NCI-H446 treated with DMSO at 0.1 percent for 48 hours (cell line): Measurements from ENCODE around the gene IL11.

Source experiments
- DNase-seq: peaks from one replicate; lab custom pipeline; 2025; lab: John Stamatoyannopoulos, UW

The IL11 gene

DNA sequence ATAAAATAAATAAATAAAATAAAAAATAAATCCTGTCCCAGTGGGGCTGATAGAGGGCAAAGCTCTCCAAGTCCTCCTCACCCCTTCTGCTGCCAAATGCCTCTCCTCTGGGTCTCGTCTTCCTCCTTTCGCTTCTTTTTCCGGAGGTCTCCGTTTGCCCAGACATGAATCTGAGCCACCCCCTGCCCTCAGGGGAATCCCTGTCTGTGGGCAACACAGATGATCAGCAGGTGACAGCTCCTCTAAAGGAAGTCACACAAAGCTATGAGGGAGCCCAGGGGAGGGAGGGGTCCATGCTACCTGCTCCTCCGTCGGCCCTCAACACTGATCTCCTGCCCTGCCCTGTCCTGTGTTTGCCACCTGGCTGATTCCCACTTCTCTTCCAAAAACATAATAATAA is 45.6 kb downstream of the IL11 start:
- DNase-seq, result no peak

DNA sequence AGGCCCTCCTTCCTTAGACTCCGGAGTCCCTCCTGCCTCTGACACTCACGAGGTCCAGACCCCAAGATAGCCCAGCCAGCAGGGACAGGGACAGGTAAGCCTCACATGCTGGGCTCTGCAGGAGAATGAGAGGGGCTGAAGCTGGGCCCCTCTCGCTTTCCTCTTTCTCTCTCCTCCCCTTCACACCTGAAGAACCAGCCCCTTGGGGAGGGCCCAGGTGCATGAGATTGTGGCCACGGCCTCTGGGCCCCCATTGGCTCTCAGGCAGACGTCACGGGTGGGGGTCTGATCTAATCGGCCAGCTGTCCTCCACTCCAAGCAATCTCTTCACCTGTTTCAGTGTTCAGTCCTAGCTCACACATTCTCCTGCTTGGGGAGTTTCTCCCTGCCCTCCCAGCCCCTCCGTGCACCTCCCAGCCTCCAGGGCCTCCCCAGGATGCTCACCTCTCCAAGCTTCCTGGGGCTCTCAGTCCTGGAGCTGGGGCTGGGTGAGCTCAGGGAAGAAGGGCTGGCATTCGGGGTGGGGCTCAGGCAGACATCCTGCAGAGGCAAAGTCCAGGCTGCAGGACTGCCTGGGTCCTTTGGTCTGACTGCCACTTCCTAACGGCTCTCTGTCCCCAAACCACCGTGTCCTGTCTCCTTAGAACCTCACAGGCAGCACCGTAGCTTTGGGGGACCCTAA is 47.9 kb downstream of the IL11 start:
- DNase-seq, result no peak

DNA sequence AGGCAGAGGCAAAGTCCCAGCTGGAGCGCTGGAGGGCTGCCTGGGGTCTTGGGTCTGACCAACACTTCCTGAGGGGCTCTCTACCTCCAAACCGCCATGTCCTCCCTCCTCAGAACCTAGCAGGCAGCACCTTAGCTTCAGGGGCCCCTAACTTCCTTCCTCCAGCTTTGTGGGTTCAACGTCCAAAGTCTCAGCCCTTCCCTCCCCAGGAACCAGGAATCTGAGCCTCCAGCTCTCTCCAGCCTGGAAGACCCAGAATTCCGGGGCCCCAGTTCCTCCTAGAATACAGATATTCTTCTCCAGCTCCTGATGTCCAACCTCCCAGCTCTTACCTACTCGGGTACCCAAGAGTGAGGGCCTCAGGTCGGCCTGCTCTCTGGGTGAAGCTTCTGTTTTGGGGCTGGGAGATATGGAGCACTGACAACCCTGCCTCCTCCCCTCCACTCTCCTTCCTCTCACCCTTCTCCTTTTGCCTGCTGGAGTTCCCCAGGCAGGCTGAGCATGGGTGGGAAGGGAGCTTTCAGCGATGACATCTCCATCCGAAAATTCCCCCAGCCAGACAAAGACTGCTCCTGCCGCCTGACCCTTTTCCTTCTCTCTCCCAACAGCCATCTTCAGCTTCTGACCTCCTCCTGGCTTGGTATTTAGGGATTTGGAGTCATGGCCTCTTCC is 48.7 kb downstream of the IL11 start:
- no peak for DNase-seq

DNA sequence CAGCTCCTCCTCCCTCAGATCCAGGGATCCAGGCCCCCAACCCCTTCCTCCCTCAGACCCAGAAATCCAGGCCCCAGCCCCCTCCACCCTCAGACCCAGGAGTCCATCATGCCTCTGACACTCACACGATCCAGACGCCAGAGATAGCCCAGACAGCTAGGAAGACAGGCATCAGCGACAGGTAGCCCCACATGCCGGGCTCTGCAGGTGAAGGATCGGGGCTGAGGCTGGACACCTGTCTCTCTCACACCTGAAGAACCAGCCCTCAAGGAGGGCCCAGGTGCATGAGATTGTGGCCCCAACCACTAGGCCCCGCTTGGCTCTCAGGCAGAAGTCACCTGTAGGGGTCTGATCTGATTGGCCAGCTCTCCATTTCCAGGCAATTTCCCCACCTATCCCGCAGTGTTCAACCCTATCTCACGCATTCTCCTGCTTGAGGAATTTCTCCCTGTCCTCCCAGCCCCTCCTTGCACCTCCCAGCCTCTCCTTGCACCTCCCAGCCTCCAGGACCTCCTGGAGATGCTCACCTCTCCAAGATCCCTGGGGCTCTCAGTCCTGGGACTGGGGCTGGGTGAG is 49.3 kb downstream of the IL11 start:
- no peak for DNase-seq

DNA sequence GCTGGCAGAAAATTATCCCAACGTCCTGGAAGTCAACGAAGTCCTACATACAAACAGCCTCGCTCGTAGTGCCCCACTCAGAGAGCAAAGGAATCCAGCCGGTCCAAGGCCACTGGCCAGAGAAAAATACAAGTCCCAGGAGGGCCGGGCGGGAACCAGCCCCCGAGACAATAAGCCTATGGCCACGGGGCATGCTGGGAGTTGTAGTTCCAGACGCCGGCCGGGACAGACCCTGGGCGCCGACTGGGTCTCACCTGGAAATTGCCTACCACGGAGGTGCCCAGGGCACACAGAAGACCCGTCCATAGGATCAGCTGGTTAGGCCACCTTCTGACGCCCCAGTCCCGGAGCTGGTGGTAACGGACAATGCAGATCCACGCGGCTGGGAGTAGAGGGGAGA is 50.5 kb downstream of the IL11 start:
- no peak for DNase-seq

DNA sequence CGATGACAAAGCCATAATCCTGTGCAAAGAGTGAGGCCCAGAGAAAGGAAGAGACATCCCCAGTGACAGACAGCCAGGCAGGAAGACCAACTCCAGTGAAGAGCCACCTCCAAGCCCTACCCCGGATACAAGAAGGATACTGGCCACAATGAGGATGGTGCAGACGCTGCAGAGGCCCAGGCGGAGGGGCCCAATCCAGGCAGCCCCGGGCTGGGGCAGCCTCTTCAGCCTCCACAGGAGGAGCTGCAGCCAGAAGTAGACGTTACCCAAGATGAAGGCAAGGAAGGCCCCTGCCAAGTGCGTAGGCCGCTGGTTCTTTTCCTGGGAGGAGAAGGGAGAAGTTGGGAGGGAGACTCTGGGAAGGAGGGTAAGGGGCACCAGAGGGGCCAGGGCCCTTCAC is 53.6 kb downstream of the IL11 start:
- DNase-seq, result no peak

DNA sequence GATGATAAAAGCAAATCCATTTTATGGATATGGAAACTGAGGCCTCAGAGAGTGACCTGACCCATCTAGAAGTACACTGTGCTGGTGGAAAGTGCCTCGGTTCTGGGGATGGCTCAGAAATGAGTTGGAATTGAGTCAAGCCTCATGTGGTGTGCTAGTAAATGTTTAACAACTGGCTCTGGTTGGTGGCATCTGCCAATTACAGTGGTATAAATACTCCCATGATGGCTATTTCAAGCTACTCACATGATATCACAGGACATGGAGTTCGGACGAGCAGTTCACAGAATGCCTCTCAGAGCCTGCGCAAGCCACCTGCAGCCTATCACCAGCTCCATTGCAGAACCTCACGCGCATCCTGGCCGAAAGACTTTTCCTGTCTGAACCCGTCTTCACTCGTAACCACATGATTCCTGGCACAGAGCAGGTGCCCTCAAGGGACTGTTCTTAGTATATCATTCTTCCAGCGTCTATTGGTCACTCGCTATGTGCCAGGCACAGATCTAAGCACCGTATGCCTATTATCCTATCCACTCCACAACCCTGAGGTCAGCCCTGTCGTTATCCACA is 54.2 kb downstream of the IL11 start:
- no peak for DNase-seq

DNA sequence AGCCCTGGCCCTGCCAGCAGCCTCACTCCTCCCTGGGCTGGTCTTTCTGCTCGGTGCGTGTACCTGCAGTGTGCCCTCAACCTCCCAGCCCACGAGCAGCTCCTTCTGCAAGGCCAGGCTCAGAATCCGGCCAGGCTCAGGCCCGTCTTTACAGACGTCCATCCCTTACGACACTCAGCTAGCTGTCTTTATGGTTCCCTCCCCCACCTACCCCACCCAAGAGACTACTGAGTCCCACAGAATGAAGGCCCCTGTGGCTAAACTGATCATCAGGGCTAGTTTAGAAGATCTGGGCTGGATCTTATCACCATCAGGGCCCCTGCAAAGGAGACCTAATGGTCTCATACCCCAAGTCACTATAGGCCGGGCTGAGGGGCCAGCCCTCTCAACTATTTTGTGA is 55.9 kb downstream of the IL11 start:
- no peak for DNase-seq
